ENCODE measurements around the gene GABBR1. TPM values are rescaled to one million over a fixed set of nuclear protein-coding genes. Genes with fewer than 3 reads are reported as not detected.
"Not testable (repeated sequence)": the region's sequence is repeated elsewhere in the genome, so short reads cannot be mapped to it uniquely, and the experiment has no call there.

GABBR1 gene
- total RNA-seq, 1 experiment from 2014 or later, result 36.3 TPM

- Histone ChIP-seq H3K36me3 (ENCODE audit: low read depth) (no peaks in the 10 kb centered on the region), H3K9me2 (ENCODE audit: insufficient read depth) (no peaks in the 10 kb centered on the region; the same call in 1 of the 2 replicates), H2AFZ (no peak overlapping the region), H3K79me2 (ENCODE audit: low read depth) (no peaks in the 10 kb centered on the region), H3K27ac (no peak overlapping the region), H4K20me1 (ENCODE audit: insufficient read depth) (no peaks in the 10 kb centered on the region), H3K27me3 (ENCODE audit: insufficient read depth, low read depth) (no peaks in the 10 kb centered on the region), H3K9me3 (ENCODE audit: insufficient read depth, low read depth) (0 out of 2 replicates have a peak, but pooled peaks cover 3% of the 10 kb centered on the region), H3F3A (ENCODE audit: insufficient read depth, low read depth) (peaks cover 17% of the 10 kb centered on the region; the same call in 1 of the 2 replicates), H3K4me1 (replicated peaks; ENCODE audit: insufficient read depth) (peaks cover 18% of the 10 kb centered on the region), H3K4me2 (no peak overlapping the region), H3K4me3 (no peak overlapping the region)
- CTCF ChIA-PET, result no interaction called here
- no TSS peak for BruUV-seq (replicated peaks)
- no peak for DNase-seq
- no peak for TF ChIP-seq EZH2 (IDR thresholded peaks at IDR 0.05; ENCODE audit: low read depth)
- no peak for TF ChIP-seq CTCF (conservative IDR thresholded peaks at IDR 0.05)
- intact Hi-C loops (cut with micrococcal nuclease; ENCODE audit: unreplicated experiment), result no loop called here
- POLR2A ChIA-PET (ENCODE audit: unreplicated experiment), result no interaction called here
Observed at GRCh38 chr6:29673161-29673560, 40.2 kb upstream of the GABBR1 start.

GRCh38 chr6:29672116-29672515 lies 39.1 kb upstream of the GABBR1 start:
- H3K9me2 ChIP-seq (ENCODE audit: insufficient read depth); H4K20me1 ChIP-seq (ENCODE audit: insufficient read depth); H3K4me2 ChIP-seq; H3K4me3 ChIP-seq; H2AFZ ChIP-seq; BruUV-seq (replicated peaks); intact Hi-C loops (cut with micrococcal nuclease; ENCODE audit: unreplicated experiment); H3K9me3 ChIP-seq (ENCODE audit: insufficient read depth, low read depth); H3K36me3 ChIP-seq (ENCODE audit: low read depth); H3K27me3 ChIP-seq (ENCODE audit: insufficient read depth, low read depth); H3K27ac ChIP-seq; H3K79me2 ChIP-seq (ENCODE audit: low read depth); H3K4me1 ChIP-seq (replicated peaks; ENCODE audit: insufficient read depth); H3F3A ChIP-seq (ENCODE audit: insufficient read depth, low read depth); DNase-seq: not testable (repeated sequence)
- CTCF ChIA-PET, result interaction anchor here (1.0 kb wide), 1 partner anchor 18 kb away, joined by 4 read pairs; no protein-coding TSS in a partner anchor
- POLR2A ChIA-PET (ENCODE audit: unreplicated experiment), result interaction anchor here (0.5 kb wide), 1 partner anchor 39 kb away, joined by 7 read pairs; the partner anchor contains the start of gene GABBR1

- CTCF ChIA-PET, result interaction anchor here (1.0 kb wide), 1 partner anchor 17 kb away, joined by 4 read pairs; no protein-coding TSS in a partner anchor
- POLR2A ChIA-PET (ENCODE audit: unreplicated experiment), result no interaction called here
Observed at GRCh38 chr6:29671026-29671425, 38.0 kb upstream of the GABBR1 start.

More at GRCh38 chr6:29671026-29671425, 38.0 kb upstream of the GABBR1 start:
- Histone ChIP-seq H3K9me2 (ENCODE audit: insufficient read depth) (no peaks in the 10 kb centered on the region; the same call in 1 of the 2 replicates), H3K9me3 (ENCODE audit: insufficient read depth, low read depth) (0 out of 2 replicates have a peak, but pooled peaks cover 3% of the 10 kb centered on the region), H3K27me3 (ENCODE audit: insufficient read depth, low read depth) (no peaks in the 10 kb centered on the region), H4K20me1 (ENCODE audit: insufficient read depth) (no peaks in the 10 kb centered on the region), H3K36me3 (ENCODE audit: low read depth) (no peaks in the 10 kb centered on the region), H3K27ac (no peak overlapping the region), H3K4me2 (no peak overlapping the region), H2AFZ (no peak overlapping the region), H3K79me2 (ENCODE audit: low read depth) (no peaks in the 10 kb centered on the region), H3F3A (ENCODE audit: insufficient read depth, low read depth) (no peaks in the 10 kb centered on the region), H3K4me1 (replicated peaks; ENCODE audit: insufficient read depth) (no peaks in the 10 kb centered on the region), H3K4me3 (no peak overlapping the region)
- intact Hi-C loops (cut with micrococcal nuclease; ENCODE audit: unreplicated experiment), result no loop called here
- BruUV-seq (replicated peaks), result no TSS peak
- TF ChIP-seq CTCF (conservative IDR thresholded peaks at IDR 0.05) (no peak), EZH2 (IDR thresholded peaks at IDR 0.05; ENCODE audit: low read depth) (no peak)
- DNase-seq, result no peak
